HG03045 (cell line): ENCODE results near the gene CTIF.

ENCODE experiments used
- ATAC-seq: cut with Tn5 transposase; IDR thresholded peaks from one replicate; pipeline ENCODE4 v1.9.1; 2021; ENCODE audit warnings: mild to moderate bottlenecking, moderate library complexity; ENCODE audit not compliant: unreplicated experiment

CTIF gene

GRCh38 chr18:48904091-48904490 lies 365.3 kb downstream of the CTIF start:
- no peak for ATAC-seq

- no peak for ATAC-seq
Observed at GRCh38 chr18:48904847-48905394, 366.1 kb downstream of the CTIF start.

GRCh38 chr18:48905513-48905912 lies 366.7 kb downstream of the CTIF start:
- no peak for ATAC-seq

DNA sequence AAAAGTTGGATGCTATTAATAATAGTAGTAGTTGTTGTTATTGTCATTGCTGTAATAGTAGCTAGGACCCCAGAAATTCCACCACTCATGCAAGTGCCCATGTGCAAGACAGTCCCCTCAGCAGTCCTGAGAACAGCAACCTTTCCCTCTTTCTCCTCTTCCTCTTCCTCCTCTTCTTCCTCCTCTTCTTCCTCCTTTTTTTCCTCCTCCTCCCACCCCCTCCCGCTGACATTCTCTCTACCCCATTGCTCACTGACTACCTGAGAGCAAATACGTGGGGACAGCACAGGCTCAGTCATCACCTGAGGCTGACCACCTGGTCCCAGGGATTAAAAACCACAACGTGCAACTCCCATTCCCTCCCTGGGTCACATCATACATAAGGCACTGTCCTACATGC lies 370.1 kb downstream of the CTIF start:
- ATAC-seq = no peak

GRCh38 chr18:48909721-48910120 lies 370.9 kb downstream of the CTIF start:
- ATAC-seq = no peak

DNA sequence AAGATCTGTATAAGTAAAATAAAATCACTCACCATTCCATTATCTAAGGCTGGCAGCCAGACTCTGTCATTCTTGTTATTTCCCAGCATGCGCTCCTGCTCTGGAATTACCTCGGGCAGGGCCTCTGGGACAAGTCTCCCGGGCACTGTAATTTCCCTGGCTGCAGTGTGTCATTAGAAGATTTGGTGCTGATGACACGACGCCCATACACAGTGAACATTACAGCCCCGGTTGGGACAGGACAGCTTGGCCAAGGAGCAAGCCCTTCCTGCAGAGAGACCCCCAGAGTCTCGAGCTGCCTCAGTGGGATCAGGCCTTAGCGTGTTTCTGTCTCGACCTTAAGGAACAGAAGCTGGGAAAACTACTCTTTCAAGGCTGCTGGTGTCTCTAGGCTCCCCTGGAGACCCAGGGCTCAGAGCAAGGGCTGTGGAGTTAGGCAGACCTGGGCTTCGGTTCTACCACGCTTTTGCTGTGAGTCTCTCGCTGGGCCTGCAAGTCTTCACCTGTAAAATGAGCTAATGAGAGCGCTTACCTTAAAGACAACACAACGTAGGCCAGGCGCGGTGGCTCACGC lies 372.2 kb downstream of the CTIF start:
- no peak for ATAC-seq
